ENCODE measurements around the gene IFNLR1. TPM values are rescaled to one million over a fixed set of nuclear protein-coding genes. Genes with fewer than 3 reads are reported as not detected.

IFNLR1 gene
- polyA plus RNA-seq, 3 donors = not detected

GRCh38 chr1:24177161-24177560, 9.9 kb downstream of the IFNLR1 start:
- no peak for DNase-seq
- WGBS (ENCODE audit: insufficient coverage) = 83% methylated on average over 3 of the region's 10 CpGs
- peaks cover 14% of the 10 kb centered on the region for H3K4me1 Mint-ChIP-seq

DNA sequence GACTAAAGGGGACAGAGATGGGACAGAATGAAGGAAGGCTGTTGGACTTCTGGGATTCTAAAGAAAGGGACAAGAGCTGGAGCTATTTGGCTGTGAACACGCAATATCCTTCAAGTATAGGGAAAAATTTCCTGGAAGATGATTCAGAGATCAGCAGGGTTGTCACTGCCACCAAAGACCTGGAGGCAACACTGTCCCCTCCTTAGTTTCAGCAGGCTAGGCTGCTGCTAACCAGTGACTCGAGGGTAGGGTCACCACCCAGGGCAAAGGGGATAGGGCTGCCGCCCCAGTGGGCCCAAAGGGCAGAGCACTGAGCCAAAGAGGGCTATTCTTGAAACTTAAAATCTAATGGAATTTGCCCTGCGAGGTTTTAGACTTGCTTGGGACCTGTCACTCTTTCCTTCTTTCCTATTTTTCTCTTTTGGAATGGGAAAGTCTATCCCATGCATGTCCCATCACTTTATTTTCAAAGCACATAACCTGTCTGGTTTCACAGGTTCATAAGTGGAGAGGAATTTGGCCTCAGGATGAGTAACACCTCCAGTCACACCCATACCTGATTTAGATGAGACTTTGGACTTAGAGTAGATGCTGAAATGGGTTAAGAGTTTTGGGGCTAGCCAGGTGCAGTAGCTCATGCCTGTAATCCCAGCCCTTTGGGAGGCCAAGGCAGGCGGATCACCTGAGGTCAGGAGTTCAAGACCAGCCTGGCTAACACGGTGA, 11.9 kb downstream of the IFNLR1 start:
- Mint-ChIP-seq H3K9me3 (peaks cover 0 to 8% (median 3%) of the 10 kb centered on the region in 7 donors), H3K27ac (no peak overlapping the region), H3K27me3 (ENCODE audit: low read depth in 3 of 3) (peaks cover 11 to 17% (median 11%) of the 10 kb centered on the region in 3 donors), H3K36me3 (no peaks in the 10 kb centered on the region), H3K4me3 (no peak overlapping the region), H3K4me1 (peaks cover 14% of the 10 kb centered on the region)
- Histone ChIP-seq H3K36me3 (replicated peaks in 1 of 2; ENCODE audit: control insufficient read depth in 1 of 2, insufficient read depth in 2 of 2, low read length in 2 of 2) (no peaks in the 10 kb centered on the region), H2AFZ (ENCODE audit: insufficient read depth, low read depth, low read length, poor library complexity, severe bottlenecking) (no peak overlapping the region), H3K27ac (ENCODE audit: low read depth in 1 of 2, low read length in 2 of 2) (no peak overlapping the region), H4K20me1 (ENCODE audit: insufficient read depth, low read length) (no peaks in the 10 kb centered on the region), H3K79me2 (ENCODE audit: insufficient read depth, low read length) (no peaks in the 10 kb centered on the region), H3K9me3 (replicated peaks in 1 of 2; ENCODE audit: control insufficient read depth in 1 of 2, insufficient read depth in 1 of 2, low read length in 2 of 2) (no peaks in the 10 kb centered on the region), H3K4me1 (ENCODE audit: control insufficient read depth in 1 of 2, insufficient read depth in 2 of 2, low read length in 2 of 2) (peaks cover 0 to 7% of the 10 kb centered on the region in 2 donors), H3K9ac (ENCODE audit: insufficient read depth, low read length, poor library complexity, severe bottlenecking) (no peak overlapping the region), H3K4me2 (replicated peaks; ENCODE audit: extremely low read depth, low read length, poor library complexity, severe bottlenecking) (no peak overlapping the region), H3K27me3 (ENCODE audit: control insufficient read depth in 2 of 2, insufficient read depth in 2 of 2, low read length in 2 of 2) (no peaks in the 10 kb centered on the region), H3K4me3 (replicated peaks in 1 of 3; ENCODE audit: low read depth in 2 of 3, low read length in 3 of 3) (no peak overlapping the region)
- TF ChIP-seq, protein P1, sequence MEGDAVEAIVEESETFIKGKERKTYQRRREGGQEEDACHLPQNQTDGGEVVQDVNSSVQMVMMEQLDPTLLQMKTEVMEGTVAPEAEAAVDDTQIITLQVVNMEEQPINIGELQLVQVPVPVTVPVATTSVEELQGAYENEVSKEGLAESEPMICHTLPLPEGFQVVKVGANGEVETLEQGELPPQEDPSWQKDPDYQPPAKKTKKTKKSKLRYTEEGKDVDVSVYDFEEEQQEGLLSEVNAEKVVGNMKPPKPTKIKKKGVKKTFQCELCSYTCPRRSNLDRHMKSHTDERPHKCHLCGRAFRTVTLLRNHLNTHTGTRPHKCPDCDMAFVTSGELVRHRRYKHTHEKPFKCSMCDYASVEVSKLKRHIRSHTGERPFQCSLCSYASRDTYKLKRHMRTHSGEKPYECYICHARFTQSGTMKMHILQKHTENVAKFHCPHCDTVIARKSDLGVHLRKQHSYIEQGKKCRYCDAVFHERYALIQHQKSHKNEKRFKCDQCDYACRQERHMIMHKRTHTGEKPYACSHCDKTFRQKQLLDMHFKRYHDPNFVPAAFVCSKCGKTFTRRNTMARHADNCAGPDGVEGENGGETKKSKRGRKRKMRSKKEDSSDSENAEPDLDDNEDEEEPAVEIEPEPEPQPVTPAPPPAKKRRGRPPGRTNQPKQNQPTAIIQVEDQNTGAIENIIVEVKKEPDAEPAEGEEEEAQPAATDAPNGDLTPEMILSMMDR (IDR thresholded peaks at IDR 0.05) = no peak
- intact Hi-C loops (cut with micrococcal nuclease) = no loop called here
- no peak for DNase-seq
- 88% methylated on average over 6 of the region's 6 CpGs for WGBS (ENCODE audit: insufficient coverage)

More at GRCh38 chr1:24177161-24177560, 9.9 kb downstream of the IFNLR1 start:
- Histone ChIP-seq H2AFZ (ENCODE audit: insufficient read depth, low read depth, low read length, poor library complexity, severe bottlenecking) (no peak overlapping the region), H4K20me1 (ENCODE audit: insufficient read depth, low read length) (no peaks in the 10 kb centered on the region), H3K4me1 (ENCODE audit: control insufficient read depth in 1 of 2, insufficient read depth in 2 of 2, low read length in 2 of 2) (peaks cover 0 to 7% of the 10 kb centered on the region in 2 donors), H3K9me3 (replicated peaks in 1 of 2; ENCODE audit: control insufficient read depth in 1 of 2, insufficient read depth in 1 of 2, low read length in 2 of 2) (no peaks in the 10 kb centered on the region), H3K36me3 (replicated peaks in 1 of 2; ENCODE audit: control insufficient read depth in 1 of 2, insufficient read depth in 2 of 2, low read length in 2 of 2) (no peaks in the 10 kb centered on the region), H3K27me3 (ENCODE audit: control insufficient read depth in 2 of 2, insufficient read depth in 2 of 2, low read length in 2 of 2) (no peaks in the 10 kb centered on the region), H3K4me3 (replicated peaks in 1 of 3; ENCODE audit: low read depth in 2 of 3, low read length in 3 of 3) (no peak overlapping the region), H3K9ac (ENCODE audit: insufficient read depth, low read length, poor library complexity, severe bottlenecking) (no peak overlapping the region), H3K27ac (ENCODE audit: low read depth in 1 of 2, low read length in 2 of 2) (no peak overlapping the region), H3K4me2 (replicated peaks; ENCODE audit: extremely low read depth, low read length, poor library complexity, severe bottlenecking) (no peak overlapping the region), H3K79me2 (ENCODE audit: insufficient read depth, low read length) (no peaks in the 10 kb centered on the region)
- intact Hi-C loops (cut with micrococcal nuclease) = no loop called here
- Mint-ChIP-seq H3K4me3 (no peak overlapping the region), H3K27me3 (ENCODE audit: low read depth in 3 of 3) (peaks cover 5 to 20% (median 8%) of the 10 kb centered on the region in 3 donors), H3K36me3 (no peaks in the 10 kb centered on the region), H3K9me3 (peaks cover 0 to 8% (median 3%) of the 10 kb centered on the region in 7 donors), H3K27ac (no peak overlapping the region)
- TF ChIP-seq, protein P1 (IDR thresholded peaks at IDR 0.05) = no peak

Data from CD14-positive monocyte (primary cell).